Right lobe of liver (tissue), 6 donors: ENCODE measurements around the gene FANCD2. TPM values are rescaled to one million over a fixed set of nuclear protein-coding genes. Genes with fewer than 3 reads are reported as not detected.

Source experiments
- ATAC-seq, 4 donors: fragments of 200-7000 bp; cut with Tn5 transposase; one replicate each; pipeline ENCODE4 v1.9.1; 2020; ENCODE audit warnings: mild to moderate bottlenecking in 4 of 4, moderate library complexity in 4 of 4
- DNase-seq, 3 donors: peaks; one replicate each; pipeline ENCODE4 v3.0.0-alpha.2; 2020
- H3K27ac ChIP-seq, 3 donors: fragments of 200-600 bp; one replicate each; pipeline ENCODE4 v1.8.0; 2022
- H3K27me3 ChIP-seq, 2 donors: fragments of 200-600 bp; one replicate each; pipeline ENCODE4 v1.8.0; 2022
- H3K36me3 ChIP-seq, 4 donors: fragments of 200-600 bp; sonication (generic) in 1 of 4; one replicate each; pipeline versions ENCODE4 v1.5.1 to v1.8.0; 2017 to 2022; ENCODE audit warnings: control low read depth in 1 of 4
- H3K4me1 ChIP-seq, 4 donors: fragments of 200-600 bp; sonication (generic) in 1 of 4; one replicate each; pipeline versions ENCODE4 v1.5.1 to v1.8.0; 2017 to 2022; ENCODE audit warnings: control low read depth in 1 of 4
- H3K4me3 ChIP-seq, 3 donors: fragments of 200-600 bp; one replicate each; pipeline ENCODE4 v1.8.0; 2022
- H3K9me3 ChIP-seq, 4 donors: fragments of 200-600 bp; sonication (generic) in 1 of 4; one replicate each; pipeline versions ENCODE4 v1.5.1 to v1.8.0; 2017 to 2022; ENCODE audit warnings: control low read depth in 1 of 4
- POLR2A ChIP-seq: fragments of 450-650 bp; IDR thresholded peaks from one replicate; pipeline ENCODE4 v1.6.1; 2017; ENCODE audit warnings: antibody characterized with exemption, mild to moderate bottlenecking
- WGBS: methylation state at CpG from one replicate; pipeline ENCODE4 v1.1.6; 2018; ENCODE audit warnings: low coverage, low lambda C conversion rate; ENCODE audit not compliant: insufficient coverage; ENCODE audit errors: missing lambda C conversion rate; 5-methylcytosine and 5-hydroxymethylcytosine counted together
- intact Hi-C, 2 donors: fragments of 100-400 bp; cut with DNase I; formaldehyde crosslinking; loops; one replicate each; pipeline versions ENCODE4 v1.11.2 to v1.14.1; 2022
- total RNA-seq, 6 experiments: library from RNA; depleted of rRNA in 2 of 6; stranded (reverse); fragments of >200 nt in 2 of 6; fragmentation: NEBNext Ultra II Directional in 3 of 6; extraction: Animal tissue kit (Norgen Biotek cat#: 25700) in 3 of 6; gene quantifications; one replicate each; pipeline versions ENCODE4 v1.1.0 to v1.2.4, GENCODE V29; 2016 to 2023
- TF ChIP-seq, protein P1 (sequence below), 4 donors: fragments of 200-600 bp in 3 of 4; fragments of 450-650 bp in 1 of 4; IDR thresholded peaks; one replicate each; pipeline versions ENCODE4 v1.5.1 to v1.8.0; 2016 to 2022; ENCODE audit warnings: antibody characterized with exemption in 4 of 4, mild to moderate bottlenecking in 2 of 4
- donor health status: DM: no; HTN: yes; CAD: no.
- donor health status: DM: no; HTN: no; CAD: no.
- donor health status: DM: no; HTN: no; CAD: no.
- donor health status: DM: no; HTN: yes; CAD: no.
- donor health status: DM: no; HTN: yes; CAD: no.

The FANCD2 gene
- total RNA-seq, 6 experiments from 2014 or later, result 0.40 to 4.8 (median 1.8) TPM

DNA sequence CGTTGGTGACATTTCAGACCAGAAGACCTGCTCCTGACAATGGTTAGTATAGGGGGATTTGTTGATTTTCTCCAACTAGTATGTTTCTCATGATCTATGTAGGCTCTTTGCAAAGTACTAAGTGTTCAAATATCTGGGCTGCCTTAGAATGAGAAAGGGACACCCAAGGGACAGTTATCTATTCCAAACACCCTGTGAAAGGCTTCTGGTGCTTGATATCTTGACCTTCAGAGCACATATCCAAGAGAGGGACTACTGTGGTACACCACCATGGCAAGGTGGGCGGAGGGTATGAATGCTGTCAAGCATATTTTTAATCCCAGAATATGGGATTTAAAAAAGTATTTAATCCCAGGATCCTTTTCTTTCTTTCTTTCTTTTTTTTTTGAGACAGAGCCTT lies 80.7 kb downstream of the FANCD2 start:
- no peaks in the 10 kb centered on the region for H3K4me1 ChIP-seq

DNA sequence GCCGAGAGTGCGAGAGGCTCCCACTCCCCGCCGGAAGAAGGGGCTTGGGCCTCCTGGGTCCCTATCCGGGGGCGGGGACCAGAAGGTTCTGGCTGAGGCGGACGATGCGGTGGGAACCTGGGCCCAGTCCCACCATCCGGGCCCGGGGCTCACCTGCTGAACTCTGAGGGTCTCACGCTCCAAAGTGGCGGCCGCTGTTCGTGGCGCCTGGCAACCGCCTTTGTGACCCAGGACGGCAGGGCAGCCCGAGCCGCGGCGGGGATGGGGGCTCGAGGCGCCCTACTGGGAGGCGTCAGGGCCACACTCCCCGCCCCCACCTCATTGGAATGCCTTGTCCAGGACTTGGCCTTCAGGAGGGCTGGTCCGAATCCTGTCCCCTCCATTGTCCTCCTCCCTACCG lies 81.9 kb downstream of the FANCD2 start, which contains the start of gene FANCD2OS:
Gene FANCD2OS, minus strand, starts transcription at position 165 of the 400 bp plus-strand sequence. CDS start 3,481 bp downstream, outside the sequence.
- Histone ChIP-seq H3K4me1 (no peaks in the 10 kb centered on the region), H3K9me3 (no peaks in the 10 kb centered on the region), H3K4me3 (no peak within 1 kb of the TSS), H3K27ac (no peak within 1 kb of the TSS), H3K27me3 (no peaks in the 10 kb centered on the region), H3K36me3 (no peaks in the 10 kb centered on the region)
- 33% methylated on average over 1 of the region's 28 CpGs for whole genome bisulfite sequencing
- no peak for DNase-seq
- peak in 1 of 4 donors; percentile 25 for ATAC-seq
- TF ChIP-seq, protein P1, sequence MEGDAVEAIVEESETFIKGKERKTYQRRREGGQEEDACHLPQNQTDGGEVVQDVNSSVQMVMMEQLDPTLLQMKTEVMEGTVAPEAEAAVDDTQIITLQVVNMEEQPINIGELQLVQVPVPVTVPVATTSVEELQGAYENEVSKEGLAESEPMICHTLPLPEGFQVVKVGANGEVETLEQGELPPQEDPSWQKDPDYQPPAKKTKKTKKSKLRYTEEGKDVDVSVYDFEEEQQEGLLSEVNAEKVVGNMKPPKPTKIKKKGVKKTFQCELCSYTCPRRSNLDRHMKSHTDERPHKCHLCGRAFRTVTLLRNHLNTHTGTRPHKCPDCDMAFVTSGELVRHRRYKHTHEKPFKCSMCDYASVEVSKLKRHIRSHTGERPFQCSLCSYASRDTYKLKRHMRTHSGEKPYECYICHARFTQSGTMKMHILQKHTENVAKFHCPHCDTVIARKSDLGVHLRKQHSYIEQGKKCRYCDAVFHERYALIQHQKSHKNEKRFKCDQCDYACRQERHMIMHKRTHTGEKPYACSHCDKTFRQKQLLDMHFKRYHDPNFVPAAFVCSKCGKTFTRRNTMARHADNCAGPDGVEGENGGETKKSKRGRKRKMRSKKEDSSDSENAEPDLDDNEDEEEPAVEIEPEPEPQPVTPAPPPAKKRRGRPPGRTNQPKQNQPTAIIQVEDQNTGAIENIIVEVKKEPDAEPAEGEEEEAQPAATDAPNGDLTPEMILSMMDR (IDR thresholded peaks at IDR 0.05), result no peak
- no peak for TF ChIP-seq POLR2A
- intact Hi-C loops, result no loop called here

More for the DNA sequence above, 80.7 kb downstream of the FANCD2 start:
- DNase-seq (no peak), ATAC-seq (no peak)
- 70% methylated on average over 2 of the region's 2 CpGs for WGBS
- no peak overlapping the region for H3K27ac ChIP-seq
- H3K36me3 ChIP-seq, result no peaks in the 10 kb centered on the region
- no peaks in the 10 kb centered on the region for H3K9me3 ChIP-seq
- H3K4me3 ChIP-seq, result no peak overlapping the region
- intact Hi-C loops, result no loop called here
- H3K27me3 ChIP-seq, result no peaks in the 10 kb centered on the region
- TF ChIP-seq, protein P1 (IDR thresholded peaks at IDR 0.05), result no peak
- TF ChIP-seq POLR2A, result no peak

DNA sequence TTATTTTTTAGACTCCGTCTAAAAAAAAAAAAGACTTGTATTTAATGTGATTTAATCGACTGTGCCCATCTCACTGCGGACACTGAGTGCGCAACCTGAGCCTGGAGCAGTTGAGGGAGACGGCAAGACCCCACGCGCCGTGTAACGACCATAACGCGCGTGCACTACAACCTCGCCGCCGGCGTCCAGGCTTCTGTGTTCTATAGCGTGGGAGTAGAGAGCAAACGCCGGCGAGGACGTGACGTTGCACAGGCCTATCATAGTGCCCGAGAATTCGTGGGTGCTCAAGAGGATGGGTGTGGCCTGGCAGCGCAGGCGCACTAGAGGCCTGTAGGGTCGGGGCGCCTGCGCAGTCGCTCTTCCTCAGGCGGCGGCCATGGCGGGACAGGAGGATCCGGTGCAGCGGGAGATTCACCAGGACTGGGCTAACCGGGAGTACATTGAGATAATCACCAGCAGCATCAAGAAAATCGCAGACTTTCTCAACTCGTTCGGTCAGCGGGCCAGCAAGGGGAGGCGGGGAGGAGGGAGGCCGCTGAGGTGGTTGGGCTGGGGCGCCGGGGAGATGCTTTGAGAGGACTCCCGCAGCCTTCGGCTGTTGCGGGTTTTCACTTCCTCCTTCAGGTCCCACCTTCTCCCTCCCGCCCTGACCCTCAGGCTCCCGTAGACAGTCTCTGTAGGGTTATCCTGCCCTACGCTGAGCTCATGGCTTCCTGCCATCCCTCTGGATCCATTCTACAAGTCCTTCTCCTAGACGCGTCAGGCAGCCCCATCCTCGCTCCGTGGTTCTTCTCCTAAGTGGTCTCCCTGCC lies 89.3 kb downstream of the FANCD2 start, which contains the start of gene BRK1:
Gene BRK1, plus strand, starts transcription at position 350 of the 812 bp plus-strand sequence. Its CDS starts 27 bp downstream, at position 377.
- peak; percentile 96 for DNase-seq
- Histone ChIP-seq H3K4me1 (peaks cover 0 to 18% (median 4%) of the 10 kb centered on the region in 4 donors), H3K27ac (peak within 1 kb of the TSS in 2 of 3 donors; percentile 63 to 64), H3K27me3 (no peaks in the 10 kb centered on the region), H3K4me3 (peak within 1 kb of the TSS; percentile 88 to 99 (median 96)), H3K9me3 (no peaks in the 10 kb centered on the region), H3K36me3 (no peaks in the 10 kb centered on the region)
- peak; percentile 98 for TF ChIP-seq POLR2A
- TF ChIP-seq, protein P1 (IDR thresholded peaks at IDR 0.05), result no peak
- under 1% methylated on average over 33 of the region's 54 CpGs for WGBS
- peak; percentile 99 to 100 (median 100) for ATAC-seq
- intact Hi-C loops, result no loop called here

DNA sequence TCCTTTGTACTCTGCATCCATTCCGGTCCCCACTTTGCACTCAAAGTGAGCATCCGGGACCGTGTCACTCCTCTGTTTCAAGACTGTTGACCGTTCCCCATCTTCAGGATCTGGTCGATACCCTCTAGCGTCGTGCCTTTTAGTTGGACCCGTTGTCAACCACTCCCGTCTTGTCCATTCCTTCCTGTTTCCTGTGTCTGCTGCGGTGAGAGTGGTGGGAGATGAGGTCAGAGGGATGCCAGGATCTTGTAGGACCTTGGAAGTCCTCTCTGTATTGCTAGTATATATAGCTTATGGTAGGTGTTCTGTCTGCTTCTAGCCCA lies 89.9 kb downstream of the FANCD2 start:
- DNase-seq (no peak), ATAC-seq (peak in 3 of 4 donors; percentile 4 to 18 (median 6))
- intact Hi-C loops, result no loop called here
- Histone ChIP-seq H3K4me3 (peak overlapping the region; percentile 88 to 99 (median 96)), H3K36me3 (no peaks in the 10 kb centered on the region), H3K9me3 (no peaks in the 10 kb centered on the region), H3K27me3 (no peaks in the 10 kb centered on the region), H3K4me1 (peaks cover 0 to 18% (median 4%) of the 10 kb centered on the region in 4 donors), H3K27ac (peak overlapping the region in 2 of 3 donors; percentile 63 to 64)
- WGBS, result 0% methylated on average over 10 of the region's 10 CpGs
- TF ChIP-seq POLR2A, result no peak
- TF ChIP-seq, protein P1 (IDR thresholded peaks at IDR 0.05), result no peak
